MM.1S (cell line): ENCODE measurements around the gene LRIT2.

Experiments
- DNase-seq: peaks from one replicate; pipeline ENCODE4 v3.0.0-alpha.2; 2015
- H2AFZ ChIP-seq: fragments of 300-600 bp; sonication (generic); 2 replicates; pipeline ENCODE4 v1.6.0; 2016; ENCODE audit warnings: antibody characterized with exemption, low read length
- H3F3A ChIP-seq: fragments of 300-600 bp; sonication (generic); 2 replicates; pipeline ENCODE4 v1.6.1; 2016; ENCODE audit warnings: mild to moderate bottlenecking, antibody characterized with exemption, low read length, moderate library complexity, mixed read lengths; ENCODE audit not compliant: insufficient read depth
- H3K27ac ChIP-seq: fragments of 300-600 bp; sonication (generic); 2 replicates; pipeline ENCODE4 v1.5.1; 2016; ENCODE audit warnings: mild to moderate bottlenecking, low read length
- H3K27me3 ChIP-seq: fragments of 300-600 bp; sonication (generic); replicated peaks from 2 replicates; pipeline ENCODE4 v1.6.0; 2016; ENCODE audit warnings: low read length; ENCODE audit not compliant: insufficient read depth
- H3K36me3 ChIP-seq: fragments of 300-600 bp; sonication (generic); replicated peaks from 2 replicates; pipeline ENCODE4 v1.6.1; 2016; ENCODE audit warnings: mild to moderate bottlenecking, low read length, mixed read lengths; ENCODE audit not compliant: insufficient read depth
- H3K4me1 ChIP-seq: fragments of 300-600 bp; sonication (generic); 2 replicates; pipeline ENCODE4 v1.6.1; 2016; ENCODE audit warnings: low read length, mixed read lengths
- H3K4me2 ChIP-seq: fragments of 300-600 bp; sonication (generic); 2 replicates; pipeline ENCODE4 v1.6.0; 2016; ENCODE audit warnings: low read depth, low read length
- H3K4me3 ChIP-seq: fragments of 300-600 bp; sonication (generic); 2 replicates; pipeline ENCODE4 v1.5.1; 2016; ENCODE audit warnings: low read length, mixed read lengths
- H3K79me2 ChIP-seq: fragments of 300-600 bp; sonication (generic); 2 replicates; pipeline ENCODE4 v1.6.1; 2016; ENCODE audit warnings: mixed run types, low read length, mixed read lengths
- H3K9ac ChIP-seq: fragments of 300-600 bp; sonication (generic); 2 replicates; pipeline ENCODE4 v1.6.1; 2016; ENCODE audit warnings: low read length, mixed read lengths
- H3K9me2 ChIP-seq: fragments of 300-600 bp; sonication (generic); replicated peaks from 2 replicates; pipeline ENCODE4 v1.6.1; 2016; ENCODE audit warnings: mild to moderate bottlenecking, low read length, mixed read lengths; ENCODE audit not compliant: insufficient read depth
- H3K9me3 ChIP-seq: fragments of 300-600 bp; sonication (generic); replicated peaks from 2 replicates; pipeline ENCODE4 v1.6.1; 2016; ENCODE audit warnings: mild to moderate bottlenecking, low read length, mixed read lengths; ENCODE audit not compliant: insufficient read depth
- H4K20me1 ChIP-seq: fragments of 300-600 bp; sonication (generic); 2 replicates; pipeline ENCODE4 v1.6.1; 2016; ENCODE audit warnings: mild to moderate bottlenecking, low read length, moderate library complexity, mixed read lengths; ENCODE audit not compliant: insufficient read depth
- CTCF ChIP-seq: fragments of 300-600 bp; sonication (generic); IDR thresholded peaks from 2 replicates; pipeline ENCODE4 v1.5.1; 2016; ENCODE audit warnings: antibody characterized with exemption, low read length, mixed read lengths
- EZH2 ChIP-seq: fragments of 300-600 bp; sonication (generic); optimal IDR thresholded peaks from 2 replicates; pipeline ENCODE3; 2017; ENCODE audit warnings: low read depth, mild to moderate bottlenecking, antibody characterized with exemption, low read length, mixed read lengths
- EZH2phosphoT487 ChIP-seq: fragments of 300-600 bp; sonication (generic); IDR thresholded peaks from 2 replicates; pipeline ENCODE4 v1.6.1; 2018; ENCODE audit warnings: antibody characterized with exemption, low read length

The LRIT2 gene

GRCh38 chr10:84193846-84194423, 31.4 kb downstream of the LRIT2 start:
- H3K4me2 ChIP-seq = peak overlapping the region; percentile 92
- no peaks in the 10 kb centered on the region for H4K20me1 ChIP-seq
- peak overlapping the region; percentile 54 for H2AFZ ChIP-seq
- H3K36me3 ChIP-seq = no peaks in the 10 kb centered on the region
- H3K4me3 ChIP-seq = peak overlapping the region; percentile 53
- no peaks in the 10 kb centered on the region for H3K4me1 ChIP-seq
- H3K9ac ChIP-seq = peak overlapping the region; percentile 22; the same call in 1 of the 2 replicates
- no peak overlapping the region for H3K27ac ChIP-seq
- no peak for TF ChIP-seq EZH2
- no peak for TF ChIP-seq CTCF
- no peak for TF ChIP-seq EZH2phosphoT487
- no peaks in the 10 kb centered on the region for H3K9me3 ChIP-seq
- H3K9me2 ChIP-seq = no peaks in the 10 kb centered on the region
- no peaks in the 10 kb centered on the region for H3K79me2 ChIP-seq
- DNase-seq = no peak
- H3F3A ChIP-seq = no peaks in the 10 kb centered on the region
- no peaks in the 10 kb centered on the region for H3K27me3 ChIP-seq

GRCh38 chr10:84193327-84193726, 32.0 kb downstream of the LRIT2 start:
- no peaks in the 10 kb centered on the region for H3K79me2 ChIP-seq
- DNase-seq = no peak
- H3K9me3 ChIP-seq = no peaks in the 10 kb centered on the region
- no peaks in the 10 kb centered on the region for H3K4me1 ChIP-seq
- TF ChIP-seq CTCF (no peak), EZH2 (no peak), EZH2phosphoT487 (no peak)
- H3K9me2 ChIP-seq = no peaks in the 10 kb centered on the region
- H2AFZ ChIP-seq = no peak overlapping the region
- no peak overlapping the region for H3K27ac ChIP-seq
- H3K9ac ChIP-seq = no peak overlapping the region
- no peak overlapping the region for H3K4me2 ChIP-seq
- H3K27me3 ChIP-seq = no peaks in the 10 kb centered on the region
- H3F3A ChIP-seq = no peaks in the 10 kb centered on the region
- H3K36me3 ChIP-seq = no peaks in the 10 kb centered on the region
- H3K4me3 ChIP-seq = no peak overlapping the region
- H4K20me1 ChIP-seq = no peaks in the 10 kb centered on the region

- Histone ChIP-seq H3K4me1 (no peaks in the 10 kb centered on the region), H2AFZ (no peak overlapping the region), H3K79me2 (no peaks in the 10 kb centered on the region), H4K20me1 (no peaks in the 10 kb centered on the region), H3K36me3 (no peaks in the 10 kb centered on the region), H3K9me3 (no peaks in the 10 kb centered on the region), H3K9me2 (no peaks in the 10 kb centered on the region), H3K27me3 (no peaks in the 10 kb centered on the region), H3F3A (no peaks in the 10 kb centered on the region), H3K9ac (no peak overlapping the region), H3K4me3 (no peak overlapping the region), H3K27ac (no peak overlapping the region), H3K4me2 (no peak overlapping the region)
- DNase-seq = no peak
- no peak for TF ChIP-seq EZH2
- no peak for TF ChIP-seq EZH2phosphoT487
- TF ChIP-seq CTCF = no peak
These were observed 34.2 kb downstream of the LRIT2 start for GRCh38 chr10:84191106-84191505.
